K562 (cell line): ENCODE measurements around the gene SPIB. TPM values are rescaled to one million over a fixed set of nuclear protein-coding genes. Genes with fewer than 3 reads are reported as not detected.

Source experiments
- ARID1B ChIP-seq: fragments of 450-650 bp; IDR thresholded peaks from 2 replicates; pipeline ENCODE4 v1.6.1; 2016; ENCODE audit warnings: antibody characterized with exemption, mild to moderate bottlenecking, inconsistent platforms
- ATF6 ChIP-seq: sonication (generic); formaldehyde crosslinking; IDR thresholded peaks from 2 replicates; pipeline ENCODE4 v1.4.0; 2020; ENCODE audit warnings: mild to moderate bottlenecking, missing genetic modification reagents
- BCL6 ChIP-seq: fragments of 250-450 bp; sonication (Bioruptor Pico); IDR thresholded peaks from 2 replicates; pipeline ENCODE4 v1.4.0; 2020
- E2F5 ChIP-seq: sonication (generic); formaldehyde crosslinking; IDR thresholded peaks from 2 replicates; pipeline ENCODE4 v1.8.0; 2022; ENCODE audit warnings: mild to moderate bottlenecking, missing genetic modification reagents
- GMEB1 ChIP-seq: fragments of 250-450 bp; sonication (Bioruptor Pico); IDR thresholded peaks from 2 replicates; pipeline ENCODE4 v1.4.0; 2020; ENCODE audit warnings: mild to moderate bottlenecking
- HNRNPK ChIP-seq: fragments of 200-400 bp; formaldehyde crosslinking; IDR thresholded peaks from one replicate; pipeline ENCODE4 v1.6.1; 2018; ENCODE audit warnings: mild to moderate bottlenecking, low read depth, low read length; ENCODE audit not compliant: poor library complexity, severe bottlenecking
- MNT ChIP-seq, 2 experiments: fragments of 450-650 bp; conservative IDR thresholded peaks; 2 replicates each; pipeline ENCODE4 v1.6.1; 2017; ENCODE audit warnings: mild to moderate bottlenecking in 2 of 2, moderate library complexity in 2 of 2
- MXD1 ChIP-seq: fragments of 250-450 bp; sonication (Bioruptor Pico); IDR thresholded peaks from 2 replicates; pipeline ENCODE4 v1.8.0; 2021; ENCODE audit warnings: borderline replicate concordance, mild to moderate bottlenecking, moderate library complexity; ENCODE audit not compliant: poor library complexity, severe bottlenecking
- MYC ChIP-seq, 2 experiments: fragments of 250-450 bp in 1 of 2; sonication (Bioruptor Pico) in 1 of 2; IDR thresholded peaks; 2 replicates each; pipeline versions ENCODE4 v1.5.1 to v1.6.1; 2012 to 2021; ENCODE audit warnings: low read depth in 2 of 2, borderline replicate concordance in 1 of 2, improper control_type of control experiment in 1 of 2, low read length in 1 of 2, mild to moderate bottlenecking in 1 of 2, moderate library complexity in 1 of 2
- TFAP4 ChIP-seq: sonication (generic); formaldehyde crosslinking; IDR thresholded peaks from 2 replicates; pipeline ENCODE4 v1.8.0; 2022; ENCODE audit warnings: missing genetic modification reagents, mild to moderate bottlenecking, moderate library complexity, borderline replicate concordance
- THRB ChIP-seq: fragments of 450-650 bp; formaldehyde crosslinking; conservative IDR thresholded peaks from 2 replicates; pipeline ENCODE4 v1.4.0; 2022; ENCODE audit warnings: mild to moderate bottlenecking, missing genetic modification characterization
- ZBED1 ChIP-seq: IDR thresholded peaks from 2 replicates; pipeline ENCODE4 v1.6.1; 2014
- ZBTB26 ChIP-seq: fragments of 450-650 bp; formaldehyde crosslinking; IDR thresholded peaks from 2 replicates; pipeline ENCODE4 v1.4.0; 2022; ENCODE audit warnings: missing genetic modification characterization
- ZNF311 ChIP-seq: fragments of 250-450 bp; sonication (Bioruptor Pico); IDR thresholded peaks from 2 replicates; pipeline ENCODE4 v1.4.0; 2020; ENCODE audit warnings: mild to moderate bottlenecking, moderate library complexity
- polyA plus RNA-seq, 8 experiments: library from polyadenylated mRNA; depleted of rRNA in 4 of 8; stranded (reverse) in 5 of 8; unstranded in 3 of 8; fragments of >200 nt; fragmentation: Nextera tagmentation in 2 of 8; fragmentation: Illumina TruSeq in 1 of 8; extraction: Ambion mirVana in 2 of 8; extraction: Trizol in 1 of 8; gene quantifications; 2 replicates each; pipeline versions ENCODE4 v1.2.1 to v1.2.3, GENCODE V29; 2011 to 2014; ENCODE audit warnings: inconsistent platforms in 1 of 8, missing spikeins in 1 of 8
- total RNA-seq, 7 experiments: library from RNA; depleted of rRNA in 6 of 7; stranded (reverse); fragments of >200 nt in 6 of 7; fragmentation: Illumina TruSeq in 2 of 7; extraction: Trizol in 2 of 7; gene quantifications; 2 replicates each; pipeline versions ENCODE4 v1.2.1 to v1.2.3, GENCODE V29; 2011 to 2021; ENCODE audit warnings: low replicate concordance in 1 of 7

Gene SPIB
- total and polyA plus RNA-seq, 9 of the 15 experiments (the other 6 are each of a cell fraction or from before 2014, with no cell fraction given) = 0.06 to 1.0 (median 0.43) TPM; not detected in 1

- TF ChIP-seq MXD1 (CRISPR knock-in tag) (no peak), TFAP4 (CRISPR knock-in tag) (no peak; the same call in 1 of the 2 replicates), HNRNPK (no peak), ZNF311 (no peak), GMEB1 (CRISPR knock-in tag) (no peak), MYC (IDR thresholded peaks at IDR 0.05; ENCODE audit: low read depth, low read length) (no peak), MYC (CRISPR knock-in tag; IDR thresholded peaks at IDR 0.05; ENCODE audit: borderline replicate concordance, low read depth) (no peak), ZBED1 (no peak), ZBTB26 (CRISPR knock-in tag) (no peak), ATF6 (CRISPR knock-in tag) (no peak), MNT (conservative IDR thresholded peaks at IDR 0.05) (peak in 1 of 2 experiments; percentile 23; a peak in 3 of 4 replicates), BCL6 (no peak), ARID1B (peak; percentile 11; the same call in 1 of the 2 replicates), THRB (CRISPR knock-in tag) (no peak), E2F5 (no peak)
Measured at GRCh38 chr19:50384685-50385535, 33.8 kb upstream of the SPIB start (continued).
